Measurements from ENCODE around the gene ING5.

DNA sequence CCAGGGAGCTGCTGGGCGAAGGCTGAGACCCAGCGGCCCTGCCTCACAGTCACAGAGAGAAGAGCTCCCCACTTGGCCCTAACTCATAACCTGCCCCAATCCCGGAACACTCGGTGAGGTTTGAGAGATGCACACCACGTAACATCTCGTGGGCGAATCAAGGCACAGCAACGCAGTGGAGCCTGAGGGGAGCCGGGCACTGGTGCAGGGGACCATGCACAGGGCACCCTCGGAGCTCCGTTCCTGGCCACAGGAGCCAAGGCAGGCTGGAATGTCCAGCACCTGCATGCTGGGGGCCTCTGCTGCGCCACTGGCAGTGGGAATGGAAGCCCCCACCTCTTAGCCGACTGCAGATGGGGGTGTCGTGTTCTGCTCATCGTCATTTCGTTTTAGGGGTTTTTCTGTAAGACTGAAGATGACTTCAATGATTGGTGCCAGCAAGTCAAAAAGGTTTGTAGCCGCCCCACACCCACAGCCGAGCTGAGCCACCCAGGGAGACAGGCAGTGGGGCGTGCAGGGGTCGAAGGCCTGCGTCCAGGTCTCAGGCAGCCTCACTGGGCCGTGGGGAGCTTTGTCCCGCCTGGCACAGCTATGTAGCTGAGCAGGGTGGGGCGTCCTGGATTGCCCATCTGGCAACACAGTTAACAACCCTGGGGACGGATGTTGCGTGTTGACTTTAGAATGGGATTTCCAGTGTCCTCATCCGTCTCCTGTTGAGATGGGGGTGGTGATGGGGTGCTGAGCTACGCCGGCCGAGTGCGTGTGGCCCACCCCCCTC, 31.3 kb upstream of the ING5 start:
- no peak for TF ChIP-seq POLR2A (IDR thresholded peaks at IDR 0.05)
- TF ChIP-seq, protein P1, sequence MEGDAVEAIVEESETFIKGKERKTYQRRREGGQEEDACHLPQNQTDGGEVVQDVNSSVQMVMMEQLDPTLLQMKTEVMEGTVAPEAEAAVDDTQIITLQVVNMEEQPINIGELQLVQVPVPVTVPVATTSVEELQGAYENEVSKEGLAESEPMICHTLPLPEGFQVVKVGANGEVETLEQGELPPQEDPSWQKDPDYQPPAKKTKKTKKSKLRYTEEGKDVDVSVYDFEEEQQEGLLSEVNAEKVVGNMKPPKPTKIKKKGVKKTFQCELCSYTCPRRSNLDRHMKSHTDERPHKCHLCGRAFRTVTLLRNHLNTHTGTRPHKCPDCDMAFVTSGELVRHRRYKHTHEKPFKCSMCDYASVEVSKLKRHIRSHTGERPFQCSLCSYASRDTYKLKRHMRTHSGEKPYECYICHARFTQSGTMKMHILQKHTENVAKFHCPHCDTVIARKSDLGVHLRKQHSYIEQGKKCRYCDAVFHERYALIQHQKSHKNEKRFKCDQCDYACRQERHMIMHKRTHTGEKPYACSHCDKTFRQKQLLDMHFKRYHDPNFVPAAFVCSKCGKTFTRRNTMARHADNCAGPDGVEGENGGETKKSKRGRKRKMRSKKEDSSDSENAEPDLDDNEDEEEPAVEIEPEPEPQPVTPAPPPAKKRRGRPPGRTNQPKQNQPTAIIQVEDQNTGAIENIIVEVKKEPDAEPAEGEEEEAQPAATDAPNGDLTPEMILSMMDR (IDR thresholded peaks at IDR 0.05): no peak
- no peak for TF ChIP-seq EP300 (IDR thresholded peaks at IDR 0.05)
